Liver (tissue), 3 donors: ENCODE measurements around the gene SMURF2.

Experiments used
- CTCF ChIP-seq: fragments of 150-350 bp; IDR thresholded peaks from 2 replicates; pipeline ENCODE4 v1.5.1; 2017; ENCODE audit warnings: improper control_type of control experiment, low read depth, low read length; ENCODE audit not compliant: missing input control
- TAF1 ChIP-seq: conservative IDR thresholded peaks from 2 replicates; pipeline ENCODE4 v1.6.1; 2016; ENCODE audit warnings: antibody characterized with exemption, mild to moderate bottlenecking
- YY1 ChIP-seq: IDR thresholded peaks from 2 replicates; pipeline ENCODE4 v1.6.1; 2016; ENCODE audit warnings: antibody characterized with exemption, mild to moderate bottlenecking
- donor health status: healthy.
- donor health status: healthy.

- no peak for TF ChIP-seq CTCF
- TF ChIP-seq YY1, result no peak
- no peak for TF ChIP-seq TAF1
These were observed 30.1 kb upstream of the SMURF2 start for GRCh38 chr17:64692187-64692586.
